Measurements from ENCODE around the gene CALCR. TPM values are rescaled to one million over a fixed set of nuclear protein-coding genes. Genes with fewer than 3 reads are reported as not detected.

CALCR gene
- total RNA-seq, 1 donor from 2014 or later, result not detected

- no peak overlapping the region for H3K4me3 Mint-ChIP-seq
- DNase-seq, result no peak
- H3K9me3 Mint-ChIP-seq, result no peaks in the 10 kb centered on the region
- H3K4me1 Mint-ChIP-seq, result no peaks in the 10 kb centered on the region
- H3K27me3 Mint-ChIP-seq, result peaks cover 29% of the 10 kb centered on the region
- no peaks in the 10 kb centered on the region for H3K36me3 Mint-ChIP-seq (ENCODE audit: low read depth)
- H3K27ac Mint-ChIP-seq, result no peak overlapping the region
- intact Hi-C loops (cut with micrococcal nuclease), result no loop called here
Measured at GRCh38 chr7:93578762-93579161, 4.2 kb upstream of the CALCR start.

- Mint-ChIP-seq H3K27ac (no peak overlapping the region), H3K9me3 (no peaks in the 10 kb centered on the region), H3K4me3 (no peak overlapping the region), H3K4me1 (no peaks in the 10 kb centered on the region), H3K36me3 (ENCODE audit: low read depth) (no peaks in the 10 kb centered on the region), H3K27me3 (peaks cover 42% of the 10 kb centered on the region)
- intact Hi-C loops (cut with micrococcal nuclease), result no loop called here
- DNase-seq, result no peak
Measured at GRCh38 chr7:93575555-93576399, 1.3 kb upstream of the CALCR start.

- Mint-ChIP-seq H3K36me3 (ENCODE audit: low read depth) (no peaks in the 10 kb centered on the region), H3K4me1 (no peaks in the 10 kb centered on the region), H3K27me3 (peaks cover 42% of the 10 kb centered on the region), H3K27ac (no peak overlapping the region), H3K4me3 (no peak overlapping the region), H3K9me3 (no peaks in the 10 kb centered on the region)
- DNase-seq, result no peak
- intact Hi-C loops (cut with micrococcal nuclease), result no loop called here
Measured at GRCh38 chr7:93574269-93574645, 267 bp downstream of the CALCR start.

- intact Hi-C loops (cut with micrococcal nuclease), result no loop called here
- Mint-ChIP-seq H3K27ac (no peak overlapping the region), H3K27me3 (peaks cover 17% of the 10 kb centered on the region), H3K4me3 (no peak overlapping the region), H3K36me3 (ENCODE audit: low read depth) (no peaks in the 10 kb centered on the region), H3K4me1 (no peaks in the 10 kb centered on the region), H3K9me3 (no peaks in the 10 kb centered on the region)
- no peak for DNase-seq
Measured at GRCh38 chr7:93569189-93569588, 5.3 kb downstream of the CALCR start.

GRCh38 chr7:93566876-93567275, 7.6 kb downstream of the CALCR start:
- Mint-ChIP-seq H3K9me3 (no peaks in the 10 kb centered on the region), H3K27ac (no peak overlapping the region), H3K4me1 (no peaks in the 10 kb centered on the region), H3K36me3 (ENCODE audit: low read depth) (no peaks in the 10 kb centered on the region), H3K27me3 (peaks cover 1% of the 10 kb centered on the region), H3K4me3 (no peak overlapping the region)
- intact Hi-C loops (cut with micrococcal nuclease), result no loop called here
- no peak for DNase-seq

GRCh38 chr7:93563584-93563983, 10.9 kb downstream of the CALCR start:
- Mint-ChIP-seq H3K4me1 (no peaks in the 10 kb centered on the region), H3K9me3 (no peaks in the 10 kb centered on the region), H3K36me3 (ENCODE audit: low read depth) (no peaks in the 10 kb centered on the region), H3K27ac (no peak overlapping the region), H3K27me3 (peaks cover 3% of the 10 kb centered on the region), H3K4me3 (no peak overlapping the region)
- no peak for DNase-seq
- intact Hi-C loops (cut with micrococcal nuclease), result no loop called here

- Mint-ChIP-seq H3K27ac (no peak overlapping the region), H3K9me3 (no peaks in the 10 kb centered on the region), H3K4me3 (no peak overlapping the region), H3K4me1 (no peaks in the 10 kb centered on the region), H3K36me3 (ENCODE audit: low read depth) (no peaks in the 10 kb centered on the region), H3K27me3 (peaks cover 4% of the 10 kb centered on the region)
- intact Hi-C loops (cut with micrococcal nuclease), result no loop called here
- DNase-seq, result no peak
Measured at GRCh38 chr7:93562936-93563335, 11.6 kb downstream of the CALCR start.

GRCh38 chr7:93562106-93562505, 12.4 kb downstream of the CALCR start:
- Mint-ChIP-seq H3K4me1 (no peaks in the 10 kb centered on the region), H3K9me3 (no peaks in the 10 kb centered on the region), H3K27ac (no peak overlapping the region), H3K27me3 (peaks cover 6% of the 10 kb centered on the region), H3K36me3 (ENCODE audit: low read depth) (no peaks in the 10 kb centered on the region), H3K4me3 (no peak overlapping the region)
- intact Hi-C loops (cut with micrococcal nuclease), result no loop called here
- no peak for DNase-seq

GRCh38 chr7:93559639-93560491, 14.7 kb downstream of the CALCR start:
- no peak for DNase-seq
- H3K27me3 Mint-ChIP-seq, result peaks cover 6% of the 10 kb centered on the region

GRCh38 chr7:93558705-93559614, 15.6 kb downstream of the CALCR start:
- no peak for DNase-seq
- H3K4me1 Mint-ChIP-seq, result no peaks in the 10 kb centered on the region
- no peaks in the 10 kb centered on the region for H3K36me3 Mint-ChIP-seq (ENCODE audit: low read depth)
- peaks cover 6% of the 10 kb centered on the region for H3K27me3 Mint-ChIP-seq
- no peak overlapping the region for H3K27ac Mint-ChIP-seq
- intact Hi-C loops (cut with micrococcal nuclease), result no loop called here
- H3K9me3 Mint-ChIP-seq, result no peaks in the 10 kb centered on the region
- H3K4me3 Mint-ChIP-seq, result no peak overlapping the region

More at GRCh38 chr7:93559639-93560491, 14.7 kb downstream of the CALCR start:
- no peaks in the 10 kb centered on the region for H3K36me3 Mint-ChIP-seq (ENCODE audit: low read depth)
- H3K27ac Mint-ChIP-seq, result no peak overlapping the region
- H3K4me1 Mint-ChIP-seq, result no peaks in the 10 kb centered on the region
- no peak overlapping the region for H3K4me3 Mint-ChIP-seq
- no peaks in the 10 kb centered on the region for H3K9me3 Mint-ChIP-seq
- intact Hi-C loops (cut with micrococcal nuclease), result no loop called here

GRCh38 chr7:93551931-93552330, 22.6 kb downstream of the CALCR start:
- no peak for DNase-seq
- Mint-ChIP-seq H3K9me3 (no peaks in the 10 kb centered on the region), H3K4me3 (no peak overlapping the region), H3K4me1 (no peaks in the 10 kb centered on the region), H3K27me3 (no peaks in the 10 kb centered on the region), H3K36me3 (ENCODE audit: low read depth) (no peaks in the 10 kb centered on the region), H3K27ac (no peak overlapping the region)
- intact Hi-C loops (cut with micrococcal nuclease), result loop anchor here (1.0 kb wide), 1 partner anchor 307 kb away; no protein-coding TSS in a partner anchor

GRCh38 chr7:93551063-93551895, 23.2 kb downstream of the CALCR start:
- Mint-ChIP-seq H3K9me3 (no peaks in the 10 kb centered on the region), H3K27ac (no peak overlapping the region), H3K4me3 (no peak overlapping the region), H3K27me3 (no peaks in the 10 kb centered on the region), H3K4me1 (no peaks in the 10 kb centered on the region), H3K36me3 (ENCODE audit: low read depth) (no peaks in the 10 kb centered on the region)
- intact Hi-C loops (cut with micrococcal nuclease), result loop anchor here (1.0 kb wide), 1 partner anchor 306 kb away; no protein-coding TSS in a partner anchor
- no peak for DNase-seq

GRCh38 chr7:93547716-93548115, 26.8 kb downstream of the CALCR start:
- DNase-seq, result no peak
- intact Hi-C loops (cut with micrococcal nuclease), result no loop called here
- no peak overlapping the region for H3K27ac Mint-ChIP-seq
- H3K9me3 Mint-ChIP-seq, result no peaks in the 10 kb centered on the region
- no peaks in the 10 kb centered on the region for H3K27me3 Mint-ChIP-seq
- no peak overlapping the region for H3K4me3 Mint-ChIP-seq
- no peaks in the 10 kb centered on the region for H3K4me1 Mint-ChIP-seq
- no peaks in the 10 kb centered on the region for H3K36me3 Mint-ChIP-seq (ENCODE audit: low read depth)

Measured in activated CD4-positive, alpha-beta T cell treated with anti-CD3 and anti-CD28 coated beads, Interleukin-2, amount 10 ng/mL, durations not matched to agents 24 days and 14 days (primary cell).